Adrenal gland (tissue), 12 donors: ENCODE data around the gene ACD. TPM values are rescaled to one million over a fixed set of nuclear protein-coding genes. Genes with fewer than 3 reads are reported as not detected.

ENCODE experiments used
- DNase-seq, 7 donors: peaks; one replicate each; pipeline ENCODE4 v3.0.0-alpha.2; 2019 to 2020
- H3K27ac ChIP-seq, 5 donors: fragments of 200-600 bp; sonication (generic) in 4 of 5; 1 replicate in 3 of 5; 2 replicates in 2 of 5; pipeline versions ENCODE4 v1.5.1 to v1.8.0; 2016 to 2020; ENCODE audit warnings: mild to moderate bottlenecking in 1 of 5
- H3K27me3 ChIP-seq: fragments of 200-600 bp; 2 replicates; pipeline ENCODE4 v1.8.0; 2021
- H3K36me3 ChIP-seq, 2 donors: fragments of 200-600 bp; replicated peaks in 1 of 2; 1 replicate in 1 of 2; 2 replicates in 1 of 2; pipeline versions ENCODE4 v1.5.1 to v1.8.0; 2018 to 2022
- H3K4me1 ChIP-seq, 2 donors: fragments of 200-600 bp; replicated peaks in 1 of 2; 1 replicate in 1 of 2; 2 replicates in 1 of 2; pipeline versions ENCODE4 v1.5.1 to v1.8.0; 2018 to 2021
- H3K4me3 ChIP-seq, 4 donors: fragments of 200-600 bp; sonication (generic) in 3 of 4; one replicate each; pipeline ENCODE4 v1.5.1; 2016 to 2018
- H3K9me3 ChIP-seq, 3 donors: fragments of 200-600 bp; sonication (generic) in 1 of 3; replicated peaks in 1 of 3; 1 replicate in 2 of 3; 2 replicates in 1 of 3; pipeline versions ENCODE4 v1.5.1 to v1.8.0; 2016 to 2021
- POLR2A ChIP-seq, 2 donors: fragments of 450-650 bp; IDR thresholded peaks; one replicate each; pipeline ENCODE4 v1.6.1; 2017; ENCODE audit warnings: antibody characterized with exemption in 2 of 2, mild to moderate bottlenecking in 2 of 2, moderate library complexity in 1 of 2
- WGBS, 4 donors: extraction: QIAGEN DNeasy Blood & Tissue Kit in 2 of 4; methylation state at CpG; one replicate each; pipeline versions ENCODE4 v1.1.5 to v1.1.7; 2013 to 2017; 5-methylcytosine and 5-hydroxymethylcytosine counted together
- intact Hi-C, 2 donors: fragments of 100-400 bp; cut with DNase I; formaldehyde crosslinking; loops; one replicate each; pipeline versions ENCODE4 v1.14.1 to v1.15.0; 2022 to 2023
- polyA plus RNA-seq, 3 donors: library from polyadenylated mRNA; stranded (reverse); fragments of 200-250 nt in 2 of 3; fragments of 350-450 nt in 1 of 3; fragmentation: Illumina TruSeq in 1 of 3; extraction: RNeasy Lipid Tissue Mini Kit (QIAGEN cat#74804) in 1 of 3; gene quantifications; one replicate each; pipeline ENCODE4 v1.2.3, GENCODE V29; 2013 to 2014
- total RNA-seq, 9 donors: library from RNA; depleted of rRNA in 4 of 9; stranded (reverse); fragments of >200 nt in 4 of 9; fragments of 120-200 nt in 1 of 9; fragmentation: NEBNext Ultra II Directional in 1 of 9; extraction: Animal tissue kit (Norgen Biotek cat#: 25700) in 1 of 9; gene quantifications; one replicate each; pipeline versions ENCODE4 v1.1.0 to v1.2.4, GENCODE V29; 2013 to 2023
- TF ChIP-seq, protein P1 (sequence below), 6 experiments: fragments of 450-650 bp in 4 of 6; fragments of 200-600 bp in 2 of 6; sonication (generic) in 1 of 6; IDR thresholded peaks; 1 replicate in 5 of 6; 2 replicates in 1 of 6; pipeline versions ENCODE4 v1.5.1 to v1.8.0; 2016 to 2021; ENCODE audit warnings: antibody characterized with exemption in 6 of 6, mild to moderate bottlenecking in 2 of 6, moderate library complexity in 1 of 6
- donor health status: healthy with polysubstance abuse.
- donor health status: Bipolar disorder and iron deficiency.
- donor health status: DM: yes; HTN: yes; CAD: no.
- donor health status: DM: no; HTN: no; CAD: no.
- donor health status: DM: no; HTN: no; CAD: no.
- donor health status: DM: yes; HTN: yes; CAD: no.

ACD gene
- total and polyA plus RNA-seq, 12 donors, result 7.3 to 47.0 (median 20.7) TPM

- H3K4me1 ChIP-seq, result peaks cover 18 to 32% of the 10 kb centered on the region in 2 donors
- H3K27ac ChIP-seq, result no peak overlapping the region
- H3K9me3 ChIP-seq, result no peaks in the 10 kb centered on the region
- H3K36me3 ChIP-seq, result peaks cover 0 to 10% of the 10 kb centered on the region in 2 donors
- H3K4me3 ChIP-seq, result no peak overlapping the region
- no peaks in the 10 kb centered on the region for H3K27me3 ChIP-seq
- TF ChIP-seq, protein P1, sequence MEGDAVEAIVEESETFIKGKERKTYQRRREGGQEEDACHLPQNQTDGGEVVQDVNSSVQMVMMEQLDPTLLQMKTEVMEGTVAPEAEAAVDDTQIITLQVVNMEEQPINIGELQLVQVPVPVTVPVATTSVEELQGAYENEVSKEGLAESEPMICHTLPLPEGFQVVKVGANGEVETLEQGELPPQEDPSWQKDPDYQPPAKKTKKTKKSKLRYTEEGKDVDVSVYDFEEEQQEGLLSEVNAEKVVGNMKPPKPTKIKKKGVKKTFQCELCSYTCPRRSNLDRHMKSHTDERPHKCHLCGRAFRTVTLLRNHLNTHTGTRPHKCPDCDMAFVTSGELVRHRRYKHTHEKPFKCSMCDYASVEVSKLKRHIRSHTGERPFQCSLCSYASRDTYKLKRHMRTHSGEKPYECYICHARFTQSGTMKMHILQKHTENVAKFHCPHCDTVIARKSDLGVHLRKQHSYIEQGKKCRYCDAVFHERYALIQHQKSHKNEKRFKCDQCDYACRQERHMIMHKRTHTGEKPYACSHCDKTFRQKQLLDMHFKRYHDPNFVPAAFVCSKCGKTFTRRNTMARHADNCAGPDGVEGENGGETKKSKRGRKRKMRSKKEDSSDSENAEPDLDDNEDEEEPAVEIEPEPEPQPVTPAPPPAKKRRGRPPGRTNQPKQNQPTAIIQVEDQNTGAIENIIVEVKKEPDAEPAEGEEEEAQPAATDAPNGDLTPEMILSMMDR (IDR thresholded peaks at IDR 0.05), result no peak
- TF ChIP-seq POLR2A (IDR thresholded peaks at IDR 0.05), result no peak
- intact Hi-C loops, result loop anchor here (5.0 kb wide), 1 partner anchor 100 kb away; the partner anchor contains the start of gene CTCF (in 2 of the 2)
- no peak for DNase-seq
These were observed 2.6 kb upstream of the ACD start for GRCh38 chr16:67662653-67663010.

GRCh38 chr16:67661886-67662652 lies 2.0 kb upstream of the ACD start:
- Histone ChIP-seq H3K9me3 (no peaks in the 10 kb centered on the region), H3K4me3 (no peak overlapping the region), H3K27ac (no peak overlapping the region), H3K27me3 (no peaks in the 10 kb centered on the region), H3K4me1 (peaks cover 12 to 26% of the 10 kb centered on the region in 2 donors), H3K36me3 (peaks cover 0 to 10% of the 10 kb centered on the region in 2 donors)
- TF ChIP-seq, protein P1 (IDR thresholded peaks at IDR 0.05), result no peak
- TF ChIP-seq POLR2A (IDR thresholded peaks at IDR 0.05), result no peak
- DNase-seq, result no peak
- WGBS, 4 donors, result 85 to 93% (median 90%) methylated on average over 19 to 34 of the region's 34 CpGs
- intact Hi-C loops, result loop anchor here (5.0 kb wide), 1 partner anchor 100 kb away; the partner anchor contains the start of gene CTCF (in 2 of the 2)

- no peak for TF ChIP-seq POLR2A (IDR thresholded peaks at IDR 0.05)
- peak overlapping the region in 2 of 4 donors; percentile 20 to 73 for H3K4me3 ChIP-seq
- DNase-seq, result peak in 3 of 7 donors; percentile 42 to 52 (median 52)
These were observed 1.2 kb upstream of the ACD start for GRCh38 chr16:67661101-67661761.

GRCh38 chr16:67660564-67661028 lies 536 bp upstream of the ACD start, which contains the start of gene PARD6A:
Gene PARD6A, plus strand, starts transcription at chr16:67660960. Its CDS starts 79 bp downstream, at chr16:67661039.
- 0 to 3% (median 0%) methylated on average over 8 to 48 of the region's 48 CpGs for WGBS, 4 donors
- H3K36me3 ChIP-seq, result peaks cover 0 to 10% of the 10 kb centered on the region in 2 donors

More at GRCh38 chr16:67661101-67661761, 1.2 kb upstream of the ACD start:
- Histone ChIP-seq H3K27me3 (no peaks in the 10 kb centered on the region), H3K4me1 (peaks cover 8 to 22% of the 10 kb centered on the region in 2 donors), H3K27ac (peak overlapping the region in 4 of 5 donors; percentile 73 to 96 (median 91)), H3K36me3 (peaks cover 0 to 10% of the 10 kb centered on the region in 2 donors), H3K9me3 (no peaks in the 10 kb centered on the region)
- intact Hi-C loops, result loop anchor here (5.0 kb wide), 1 partner anchor 99 kb away; the partner anchor contains the start of gene CTCF (in 2 of the 2)
- WGBS, 4 donors, result 1 to 13% (median 10%) methylated on average over 30 to 39 of the region's 39 CpGs

More at GRCh38 chr16:67660564-67661028, 536 bp upstream of the ACD start, which contains the start of gene PARD6A:
- H3K27me3 ChIP-seq, result no peaks in the 10 kb centered on the region
- no peaks in the 10 kb centered on the region for H3K9me3 ChIP-seq
- intact Hi-C loops, result loop anchor here (5.0 kb wide), 1 partner anchor 98 kb away; the partner anchor contains the start of gene CTCF (in 2 of the 2)
- peak within 1 kb of the TSS; percentile 47 to 73 (median 68) for H3K4me3 ChIP-seq
- DNase-seq, result peak; percentile 95 to 98 (median 97)
- peak within 1 kb of the TSS; percentile 71 to 96 (median 91) for H3K27ac ChIP-seq
- peaks cover 8 to 15% of the 10 kb centered on the region in 2 donors for H3K4me1 ChIP-seq
- TF ChIP-seq POLR2A (IDR thresholded peaks at IDR 0.05), result peak in 1 of 2 donors; percentile 30
- TF ChIP-seq, protein P1 (IDR thresholded peaks at IDR 0.05), result peak in 1 of 6 experiments; percentile 34
